ENCODE results near the gene CDNF.

Gene CDNF

GRCh38 chr10:14812271-14812670 lies 25.6 kb downstream of the CDNF start:
- H3K4me3 Mint-ChIP-seq, result no peak overlapping the region
- TF ChIP-seq, protein P1, sequence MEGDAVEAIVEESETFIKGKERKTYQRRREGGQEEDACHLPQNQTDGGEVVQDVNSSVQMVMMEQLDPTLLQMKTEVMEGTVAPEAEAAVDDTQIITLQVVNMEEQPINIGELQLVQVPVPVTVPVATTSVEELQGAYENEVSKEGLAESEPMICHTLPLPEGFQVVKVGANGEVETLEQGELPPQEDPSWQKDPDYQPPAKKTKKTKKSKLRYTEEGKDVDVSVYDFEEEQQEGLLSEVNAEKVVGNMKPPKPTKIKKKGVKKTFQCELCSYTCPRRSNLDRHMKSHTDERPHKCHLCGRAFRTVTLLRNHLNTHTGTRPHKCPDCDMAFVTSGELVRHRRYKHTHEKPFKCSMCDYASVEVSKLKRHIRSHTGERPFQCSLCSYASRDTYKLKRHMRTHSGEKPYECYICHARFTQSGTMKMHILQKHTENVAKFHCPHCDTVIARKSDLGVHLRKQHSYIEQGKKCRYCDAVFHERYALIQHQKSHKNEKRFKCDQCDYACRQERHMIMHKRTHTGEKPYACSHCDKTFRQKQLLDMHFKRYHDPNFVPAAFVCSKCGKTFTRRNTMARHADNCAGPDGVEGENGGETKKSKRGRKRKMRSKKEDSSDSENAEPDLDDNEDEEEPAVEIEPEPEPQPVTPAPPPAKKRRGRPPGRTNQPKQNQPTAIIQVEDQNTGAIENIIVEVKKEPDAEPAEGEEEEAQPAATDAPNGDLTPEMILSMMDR (IDR thresholded peaks at IDR 0.05), result no peak
- no peaks in the 10 kb centered on the region for H3K4me1 Mint-ChIP-seq
- no peak for DNase-seq
- H3K27ac Mint-ChIP-seq, result no peak overlapping the region
- no peaks in the 10 kb centered on the region for H3K9me3 Mint-ChIP-seq
- no peaks in the 10 kb centered on the region for H3K36me3 Mint-ChIP-seq (ENCODE audit: low read depth)
- no peaks in the 10 kb centered on the region for H3K27me3 Mint-ChIP-seq (ENCODE audit: low read depth, poor library complexity)

- H3K36me3 Mint-ChIP-seq (ENCODE audit: low read depth), result no peaks in the 10 kb centered on the region
These were observed 26.6 kb downstream of the CDNF start for GRCh38 chr10:14810969-14811953.

DNA sequence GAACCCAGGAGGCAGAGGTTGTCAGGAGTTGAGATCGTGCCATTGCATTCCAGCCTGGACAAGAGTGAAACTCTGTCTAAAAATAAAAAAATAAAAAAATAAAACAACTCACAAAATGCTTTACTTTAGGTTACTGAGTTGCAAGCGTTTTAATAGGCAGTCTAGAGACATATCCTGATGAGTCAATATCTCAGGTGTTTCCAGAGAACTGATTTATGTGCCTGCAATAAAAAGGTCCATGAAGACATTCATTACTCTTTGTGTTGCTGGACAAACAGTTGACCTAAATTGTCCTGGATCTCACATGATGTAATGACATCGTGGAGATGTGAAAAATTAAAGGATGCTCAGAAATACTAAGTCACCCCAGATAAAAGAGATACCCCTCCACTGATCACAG lies 31.5 kb downstream of the CDNF start:
- Mint-ChIP-seq H3K27ac (no peak overlapping the region), H3K4me1 (peaks cover 6% of the 10 kb centered on the region), H3K9me3 (peaks cover 6% of the 10 kb centered on the region), H3K27me3 (ENCODE audit: low read depth, poor library complexity) (no peaks in the 10 kb centered on the region), H3K4me3 (no peak overlapping the region), H3K36me3 (ENCODE audit: low read depth) (no peaks in the 10 kb centered on the region)
- DNase-seq, result no peak
- TF ChIP-seq, protein P1 (IDR thresholded peaks at IDR 0.05), result no peak

More at GRCh38 chr10:14810969-14811953, 26.6 kb downstream of the CDNF start:
- Mint-ChIP-seq H3K9me3 (no peaks in the 10 kb centered on the region), H3K4me3 (no peak overlapping the region), H3K27me3 (ENCODE audit: low read depth, poor library complexity) (no peaks in the 10 kb centered on the region), H3K27ac (no peak overlapping the region), H3K4me1 (no peaks in the 10 kb centered on the region)
- TF ChIP-seq, protein P1 (IDR thresholded peaks at IDR 0.05), result no peak
- DNase-seq, result no peak

GRCh38 chr10:14803827-14804226 lies 34.0 kb downstream of the CDNF start:
- H3K9me3 Mint-ChIP-seq, result peaks cover 6% of the 10 kb centered on the region
- no peak for DNase-seq
- H3K36me3 Mint-ChIP-seq (ENCODE audit: low read depth), result no peaks in the 10 kb centered on the region
- H3K27ac Mint-ChIP-seq, result no peak overlapping the region
- peaks cover 6% of the 10 kb centered on the region for H3K4me1 Mint-ChIP-seq
- H3K4me3 Mint-ChIP-seq, result no peak overlapping the region
- TF ChIP-seq, protein P1 (IDR thresholded peaks at IDR 0.05), result no peak
- peaks cover 9% of the 10 kb centered on the region for H3K27me3 Mint-ChIP-seq (ENCODE audit: low read depth, poor library complexity)

DNA sequence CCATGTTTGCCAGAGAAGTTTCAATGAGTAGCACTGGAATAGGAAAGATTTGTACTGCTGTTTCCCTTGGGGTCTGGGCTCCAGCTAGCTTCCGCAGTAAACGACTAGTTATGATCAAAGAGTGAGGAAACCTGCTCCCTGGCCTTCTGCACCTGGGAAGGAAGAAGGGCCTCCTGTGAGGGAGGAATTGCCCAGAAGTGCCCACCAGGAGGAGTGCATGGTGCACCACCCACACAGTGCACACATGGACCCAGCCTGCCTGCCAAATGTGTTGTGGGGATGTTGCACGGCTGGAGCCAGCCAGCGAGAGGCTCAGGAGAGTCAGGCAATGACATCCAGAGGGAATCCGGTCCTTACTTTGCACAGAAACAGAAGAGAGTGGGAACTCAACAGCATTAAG lies 36.1 kb downstream of the CDNF start:
- no peak overlapping the region for H3K27ac Mint-ChIP-seq
- no peak for DNase-seq
- peaks cover 6% of the 10 kb centered on the region for H3K9me3 Mint-ChIP-seq

More for the DNA sequence above, 36.1 kb downstream of the CDNF start:
- Mint-ChIP-seq H3K27me3 (ENCODE audit: low read depth, poor library complexity) (peaks cover 18% of the 10 kb centered on the region), H3K4me3 (no peak overlapping the region), H3K36me3 (ENCODE audit: low read depth) (no peaks in the 10 kb centered on the region), H3K4me1 (peaks cover 6% of the 10 kb centered on the region)
- TF ChIP-seq, protein P1 (IDR thresholded peaks at IDR 0.05), result no peak

Data from nephron progenitor cell (in vitro differentiated cells).